ENCODE results near the gene PBLD. TPM values are rescaled to one million over a fixed set of nuclear protein-coding genes. Genes with fewer than 3 reads are reported as not detected.

Gene PBLD
- total RNA-seq, 4 donors from 2014 or later, result 0.88 to 14.0 (median 7.1) TPM

- no peaks in the 10 kb centered on the region for H3K4me1 ChIP-seq
- H3K27me3 ChIP-seq, result no peaks in the 10 kb centered on the region
- TF ChIP-seq CTCF (IDR thresholded peaks at IDR 0.05) (no peak), POLR2A (IDR thresholded peaks at IDR 0.05) (no peak)
- intact Hi-C loops (cut with DNase I; ENCODE audit: low total_unique reads), result no loop called here
- no peaks in the 10 kb centered on the region for H3K9me3 ChIP-seq
- H3K4me3 ChIP-seq, result no peak overlapping the region
- no peak for DNase-seq
- no peak overlapping the region for H3K27ac ChIP-seq
- H3K36me3 ChIP-seq, result no peaks in the 10 kb centered on the region
Measured at GRCh38 chr10:68237173-68237572, 95.6 kb downstream of the PBLD start.

- H3K9me3 ChIP-seq, result no peaks in the 10 kb centered on the region
- H3K4me3 ChIP-seq, result no peak overlapping the region
- intact Hi-C loops (cut with DNase I; ENCODE audit: low total_unique reads), result no loop called here
- H3K4me1 ChIP-seq, result no peaks in the 10 kb centered on the region
- no peaks in the 10 kb centered on the region for H3K27me3 ChIP-seq
- no peak overlapping the region for H3K27ac ChIP-seq
- no peaks in the 10 kb centered on the region for H3K36me3 ChIP-seq
- no peak for DNase-seq
- TF ChIP-seq POLR2A (IDR thresholded peaks at IDR 0.05) (no peak), CTCF (IDR thresholded peaks at IDR 0.05) (no peak)
Measured at GRCh38 chr10:68235581-68235980, 97.1 kb downstream of the PBLD start.

DNA sequence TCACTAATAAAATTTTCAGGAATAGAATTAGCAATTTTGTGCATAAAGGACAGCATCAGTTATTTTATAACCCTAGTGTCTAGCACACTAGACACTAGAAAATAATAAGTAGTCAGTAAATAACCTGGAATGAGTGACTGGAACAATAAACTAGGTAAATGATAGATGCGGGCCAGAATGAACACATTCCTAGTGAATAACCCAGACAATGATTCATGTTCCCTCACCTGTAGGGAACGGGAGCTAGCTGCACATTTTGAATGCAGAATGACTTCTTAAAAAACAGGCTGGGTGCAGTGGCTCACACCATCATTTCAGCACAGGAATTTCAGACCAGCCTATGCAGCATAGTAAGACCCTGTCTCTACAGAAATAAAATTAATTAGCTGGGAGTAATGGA, 97.6 kb downstream of the PBLD start:
- H3K27me3 ChIP-seq, result no peaks in the 10 kb centered on the region
- H3K4me1 ChIP-seq, result peaks cover 0 to 3% of the 10 kb centered on the region in 2 donors
- no peaks in the 10 kb centered on the region for H3K9me3 ChIP-seq
- no peak overlapping the region for H3K4me3 ChIP-seq
- no peak for DNase-seq
- no peaks in the 10 kb centered on the region for H3K36me3 ChIP-seq
- TF ChIP-seq CTCF (IDR thresholded peaks at IDR 0.05) (no peak), POLR2A (IDR thresholded peaks at IDR 0.05) (no peak)
- intact Hi-C loops (cut with DNase I; ENCODE audit: low total_unique reads), result no loop called here
- no peak overlapping the region for H3K27ac ChIP-seq

- H3K9me3 ChIP-seq, result no peaks in the 10 kb centered on the region
- intact Hi-C loops (cut with DNase I; ENCODE audit: low total_unique reads), result no loop called here
- H3K4me1 ChIP-seq, result peaks cover 0 to 4% of the 10 kb centered on the region in 2 donors
- H3K36me3 ChIP-seq, result no peaks in the 10 kb centered on the region
- DNase-seq, result no peak
- TF ChIP-seq POLR2A (IDR thresholded peaks at IDR 0.05), result no peak
- TF ChIP-seq CTCF (IDR thresholded peaks at IDR 0.05), result no peak
- H3K27ac ChIP-seq, result no peak overlapping the region
- no peaks in the 10 kb centered on the region for H3K27me3 ChIP-seq
- H3K4me3 ChIP-seq, result no peak overlapping the region
Measured at GRCh38 chr10:68233046-68233445, 99.7 kb downstream of the PBLD start.

Other genes with a start within 250 kb of the PBLD start
- not detected for gene MYPN, start 223.4 kb downstream of the PBLD start, total RNA-seq
- gene ATOH7, start 100.8 kb downstream of the PBLD start, total RNA-seq, result not detected
- gene HNRNPH3, start 864 bp downstream of the PBLD start, total RNA-seq, result 100 to 1,000 TPM in 1 of 4 donors, 10 to 100 TPM in 3; 30.0 to 144 (median 63.7) TPM
- gene RUFY2, start 74.3 kb upstream of the PBLD start, total RNA-seq, result 10 to 100 TPM; 24.6 to 58.2 (median 42.3) TPM
- gene DNA2, start 139.0 kb upstream of the PBLD start, total RNA-seq, result 10 to 100 TPM in 1 of 4 donors, 1 to 10 TPM in 1, under 1 TPM in 2; under 0.01 to 20.7 (median 3.7) TPM
- gene SLC25A16, start 194.6 kb upstream of the PBLD start, total RNA-seq, result 100 to 1,000 TPM in 1 of 4 donors, 10 to 100 TPM in 3; 22.9 to 345 (median 33.1) TPM
- 10 to 100 TPM in 1 of 4 donors, 1 to 10 TPM in 3; 3.5 to 40.3 (median 7.1) TPM for gene TET1, start 227.4 kb upstream of the PBLD start, total RNA-seq